H9 (cell line): Measurements from ENCODE around the gene GGNBP2. TPM values are rescaled to one million over a fixed set of nuclear protein-coding genes. Genes with fewer than 3 reads are reported as not detected.

ENCODE experiments used
- DNase-seq: peaks from one replicate; pipeline ENCODE4 v3.0.0-alpha.2; 2017
- H2AFZ ChIP-seq: one replicate; pipeline ENCODE4 v1.6.1; 2013; ENCODE audit warnings: mild to moderate bottlenecking, low read length, control low read depth, moderate library complexity
- H2AK5ac ChIP-seq: 2 replicates; pipeline ENCODE4 v1.6.1; 2013; ENCODE audit warnings: low read length, control low read depth, mixed read lengths; ENCODE audit not compliant: insufficient read length
- H2BK120ac ChIP-seq: one replicate; pipeline ENCODE4 v1.6.1; 2013; ENCODE audit warnings: low read depth, mild to moderate bottlenecking, low read length, control low read depth, inconsistent platforms; ENCODE audit not compliant: poor library complexity, severe bottlenecking
- H2BK12ac ChIP-seq: 2 replicates; pipeline ENCODE4 v1.6.1; 2013; ENCODE audit warnings: low read length, control low read depth, mixed read lengths, low read depth; ENCODE audit not compliant: insufficient read length
- H2BK15ac ChIP-seq: 2 replicates; pipeline ENCODE4 v1.6.1; 2013; ENCODE audit warnings: low read depth, low read length, control low read depth
- H2BK20ac ChIP-seq: one replicate; pipeline ENCODE4 v1.6.1; 2013; ENCODE audit warnings: low read depth, mild to moderate bottlenecking, low read length, control low read depth, inconsistent platforms; ENCODE audit not compliant: poor library complexity, severe bottlenecking
- H2BK5ac ChIP-seq: 2 replicates; pipeline ENCODE4 v1.6.1; 2013; ENCODE audit warnings: low read length, control low read depth, mixed read lengths; ENCODE audit not compliant: insufficient read length
- H3K14ac ChIP-seq: 2 replicates; pipeline ENCODE4 v1.6.1; 2013; ENCODE audit warnings: low read length, control low read depth; ENCODE audit not compliant: insufficient read depth
- H3K18ac ChIP-seq: 2 replicates; pipeline ENCODE4 v1.6.1; 2013; ENCODE audit warnings: low read depth, mild to moderate bottlenecking, mixed read lengths, low read length, control low read depth; ENCODE audit not compliant: insufficient read length
- H3K23ac ChIP-seq: 2 replicates; pipeline ENCODE4 v1.6.1; 2013; ENCODE audit warnings: low read length, control low read depth, mixed read lengths, low read depth; ENCODE audit not compliant: insufficient read length
- H3K23me2 ChIP-seq: 2 replicates; pipeline ENCODE4 v1.6.1; 2013; ENCODE audit warnings: low read depth, mild to moderate bottlenecking, mixed read lengths, low read length, control low read depth; ENCODE audit not compliant: insufficient read length, poor library complexity, severe bottlenecking
- H3K27ac ChIP-seq: 2 replicates; pipeline ENCODE4 v1.5.1; 2013; ENCODE audit warnings: low read length, control low read depth, mixed read lengths, low read depth; ENCODE audit not compliant: insufficient read length
- H3K27me3 ChIP-seq: 2 replicates; pipeline ENCODE4 v1.6.1; 2013; ENCODE audit warnings: low read length, control low read depth, inconsistent platforms; ENCODE audit not compliant: insufficient read depth
- H3K4ac ChIP-seq: 2 replicates; pipeline ENCODE4 v1.6.1; 2013; ENCODE audit warnings: low read depth, mild to moderate bottlenecking, control low read depth, inconsistent platforms, low read length, moderate library complexity
- H3K4me1 ChIP-seq: 2 replicates; pipeline ENCODE4 v1.6.1; 2013; ENCODE audit warnings: low read length, control low read depth, inconsistent platforms; ENCODE audit not compliant: insufficient read depth
- H3K4me2 ChIP-seq: 2 replicates; pipeline ENCODE4 v1.6.1; 2013; ENCODE audit warnings: low read length, control low read depth, mixed read lengths; ENCODE audit not compliant: insufficient read length, insufficient read depth
- H3K56ac ChIP-seq: 2 replicates; pipeline ENCODE4 v1.6.1; 2013; ENCODE audit warnings: low read depth, mild to moderate bottlenecking, mixed read lengths, low read length, control low read depth; ENCODE audit not compliant: insufficient read length
- H3K79me1 ChIP-seq: 2 replicates; pipeline ENCODE4 v1.6.1; 2013; ENCODE audit warnings: low read depth, mild to moderate bottlenecking, moderate library complexity, low read length, control low read depth, inconsistent platforms; ENCODE audit not compliant: insufficient read depth, poor library complexity, severe bottlenecking
- H3K79me2 ChIP-seq: 2 replicates; pipeline ENCODE4 v1.6.1; 2013; ENCODE audit warnings: low read length, control low read depth, inconsistent platforms; ENCODE audit not compliant: insufficient read depth
- H3K9ac ChIP-seq: 2 replicates; pipeline ENCODE4 v1.6.1; 2013; ENCODE audit warnings: low read length, control low read depth, mixed read lengths; ENCODE audit not compliant: insufficient read length; ENCODE audit errors: extremely low read depth
- H3K9me3 ChIP-seq: one replicate; pipeline ENCODE4 v1.6.1; 2013; ENCODE audit warnings: low read depth, low read length, inconsistent platforms; ENCODE audit not compliant: control insufficient read depth
- H3T11ph ChIP-seq: one replicate; pipeline ENCODE4 v1.6.1; 2013; ENCODE audit warnings: mild to moderate bottlenecking, low read length, control low read depth, inconsistent platforms
- H4K20me1 ChIP-seq: one replicate; pipeline ENCODE4 v1.6.1; 2013; ENCODE audit not compliant: control insufficient read depth, insufficient read length, insufficient read depth
- H4K5ac ChIP-seq: 2 replicates; pipeline ENCODE4 v1.6.1; 2013; ENCODE audit warnings: low read depth, mild to moderate bottlenecking, mixed read lengths, low read length, control low read depth; ENCODE audit not compliant: insufficient read length
- H4K8ac ChIP-seq: replicated peaks from 2 replicates; pipeline ENCODE4 v1.6.1; 2013; ENCODE audit warnings: low read length, control low read depth, mixed read lengths, low read depth; ENCODE audit not compliant: insufficient read length
- H4K91ac ChIP-seq: 2 replicates; pipeline ENCODE4 v1.6.1; 2013; ENCODE audit warnings: low read depth, mild to moderate bottlenecking, moderate library complexity, mixed read lengths, low read length, control low read depth; ENCODE audit not compliant: insufficient read length
- H3K27ac Mint-ChIP-seq, 3 experiments: 2 replicates in 2 of 3; 3 replicates in 1 of 3; pipeline ENCODE4 v1.8.0; 2020 to 2021; ENCODE audit warnings: mixed read lengths in 3 of 3, mild to moderate bottlenecking in 1 of 3, moderate library complexity in 1 of 3
- H3K27me3 Mint-ChIP-seq: 2 replicates; pipeline ENCODE4 v1.8.0; 2021; ENCODE audit warnings: low read depth, mild to moderate bottlenecking, moderate library complexity, mixed read lengths
- H3K36me3 Mint-ChIP-seq, 3 experiments: 2 replicates in 2 of 3; 3 replicates in 1 of 3; pipeline ENCODE4 v1.8.0; 2020 to 2021; ENCODE audit warnings: low read depth in 3 of 3, mixed read lengths in 3 of 3; ENCODE audit not compliant: insufficient read depth in 1 of 3
- H3K4me1 Mint-ChIP-seq, 2 experiments: 2 replicates each; pipeline ENCODE4 v1.8.0; 2020; ENCODE audit warnings: mixed read lengths in 2 of 2
- H3K4me3 Mint-ChIP-seq, 2 experiments: 2 replicates in 1 of 2; 3 replicates in 1 of 2; pipeline ENCODE4 v1.8.0; 2020 to 2021; ENCODE audit warnings: mild to moderate bottlenecking in 2 of 2, mixed read lengths in 2 of 2, moderate library complexity in 1 of 2
- H3K9me3 Mint-ChIP-seq, 2 experiments: 2 replicates in 1 of 2; 3 replicates in 1 of 2; pipeline ENCODE4 v1.8.0; 2020; ENCODE audit warnings: mild to moderate bottlenecking in 2 of 2, mixed read lengths in 2 of 2, moderate library complexity in 1 of 2
- CTCF ChIP-seq: fragments of 200-600 bp; sonication (generic); conservative IDR thresholded peaks from 3 replicates; pipeline ENCODE4 v1.8.0; 2021; ENCODE audit warnings: antibody characterized with exemption, mild to moderate bottlenecking
- WGBS: extraction: QIAGEN DNeasy Blood & Tissue Kit; methylation state at CpG from one replicate; pipeline ENCODE4 v1.1.7; 2013; ENCODE audit warnings: missing lambda C conversion rate, low lambda C conversion rate, mixed read lengths; ENCODE audit not compliant: insufficient read length; ENCODE audit errors: extremely low coverage; 5-methylcytosine and 5-hydroxymethylcytosine counted together
- total RNA-seq: library from RNA; stranded (reverse); gene quantifications from 2 replicates; pipeline ENCODE4 v1.2.1, GENCODE V29; 2021

The GGNBP2 gene
- total RNA-seq, 1 experiment from 2014 or later: 52.8 TPM

GRCh38 chr17:36599546-36600250 is 55.0 kb downstream of the GGNBP2 start:
- Histone ChIP-seq H3K4me1 (no peaks in the 10 kb centered on the region), H4K8ac (no peak overlapping the region), H4K91ac (no peak overlapping the region), H4K5ac (no peak overlapping the region), H3K79me2 (no peaks in the 10 kb centered on the region; the same call in 1 of the 2 replicates), H3K18ac (no peak overlapping the region), H2BK20ac (no peak overlapping the region), H2BK12ac (no peak overlapping the region), H3K27me3 (no peaks in the 10 kb centered on the region), H3T11ph (no peak overlapping the region), H2BK5ac (no peak overlapping the region), H3K14ac (no peak overlapping the region), H3K27ac (no peak overlapping the region), H3K79me1 (no peaks in the 10 kb centered on the region), H3K23ac (no peak overlapping the region), H3K9ac (no peak overlapping the region), H3K23me2 (peaks cover 19% of the 10 kb centered on the region), H4K20me1 (no peaks in the 10 kb centered on the region), H2BK120ac (no peak overlapping the region), H3K4ac (no peak overlapping the region), H2AFZ (no peak overlapping the region), H3K4me2 (no peak overlapping the region), H3K56ac (no peak overlapping the region), H2BK15ac (no peak overlapping the region), H3K9me3 (no peaks in the 10 kb centered on the region), H2AK5ac (no peak overlapping the region)
- H3K36me3 Mint-ChIP-seq: peaks cover 9 to 35% (median 32%) of the 10 kb centered on the region in 3 experiments; a peak in 5 of 7 replicates
- H3K27me3 Mint-ChIP-seq: no peaks in the 10 kb centered on the region; the same call in 1 of the 2 replicates
- H3K9me3 Mint-ChIP-seq: no peaks in the 10 kb centered on the region
- H3K4me1 Mint-ChIP-seq: peaks cover 26 to 31% of the 10 kb centered on the region in 2 experiments
- no CpG with 5 or more reads among the region's 11 CpGs for WGBS
- H3K27ac Mint-ChIP-seq: peak overlapping the region in 1 of 3 experiments; percentile 50; a peak in 1 of 7 replicates
- TF ChIP-seq CTCF: no peak
- H3K4me3 Mint-ChIP-seq: no peak overlapping the region; a peak in 1 of 5 replicates
- peak; percentile 31 for DNase-seq
